HG03558 (cell line): ENCODE measurements around the gene MADD.

ENCODE experiments used
- ATAC-seq: cut with Tn5 transposase; IDR thresholded peaks from one replicate; pipeline ENCODE4 v1.9.1; 2021; ENCODE audit warnings: moderate number of reproducible peaks; ENCODE audit not compliant: unreplicated experiment; ENCODE audit errors: extremely low read depth

Gene MADD

GRCh38 chr11:47269829-47270305, at the start of gene MADD:
MADD (plus strand) TSS chr11:47270133.
- ATAC-seq: peak; percentile 49

DNA sequence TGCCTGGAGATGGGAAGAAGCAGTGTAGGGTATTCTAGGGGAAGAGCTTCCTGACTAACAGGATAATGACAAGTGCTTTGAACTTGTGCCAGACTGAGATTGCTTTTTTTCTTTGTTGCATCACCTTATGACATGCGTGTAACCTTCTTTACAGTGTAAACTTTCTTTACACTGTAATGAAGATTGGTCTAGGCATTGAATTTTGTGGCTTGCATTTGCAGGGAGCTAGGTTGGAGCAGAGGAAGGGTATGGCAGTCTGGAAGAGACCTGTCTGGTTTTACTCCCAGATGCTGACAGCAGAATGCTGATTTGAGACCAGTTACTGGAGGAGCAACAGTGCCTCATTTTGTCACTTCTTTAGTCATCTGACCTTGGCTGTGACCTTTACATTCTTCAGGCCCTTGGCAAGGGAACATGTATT, 49.5 kb upstream of the MADD start:
- ATAC-seq: no peak

GRCh38 chr11:47222696-47223095, 47.2 kb upstream of the MADD start:
- no peak for ATAC-seq

DNA sequence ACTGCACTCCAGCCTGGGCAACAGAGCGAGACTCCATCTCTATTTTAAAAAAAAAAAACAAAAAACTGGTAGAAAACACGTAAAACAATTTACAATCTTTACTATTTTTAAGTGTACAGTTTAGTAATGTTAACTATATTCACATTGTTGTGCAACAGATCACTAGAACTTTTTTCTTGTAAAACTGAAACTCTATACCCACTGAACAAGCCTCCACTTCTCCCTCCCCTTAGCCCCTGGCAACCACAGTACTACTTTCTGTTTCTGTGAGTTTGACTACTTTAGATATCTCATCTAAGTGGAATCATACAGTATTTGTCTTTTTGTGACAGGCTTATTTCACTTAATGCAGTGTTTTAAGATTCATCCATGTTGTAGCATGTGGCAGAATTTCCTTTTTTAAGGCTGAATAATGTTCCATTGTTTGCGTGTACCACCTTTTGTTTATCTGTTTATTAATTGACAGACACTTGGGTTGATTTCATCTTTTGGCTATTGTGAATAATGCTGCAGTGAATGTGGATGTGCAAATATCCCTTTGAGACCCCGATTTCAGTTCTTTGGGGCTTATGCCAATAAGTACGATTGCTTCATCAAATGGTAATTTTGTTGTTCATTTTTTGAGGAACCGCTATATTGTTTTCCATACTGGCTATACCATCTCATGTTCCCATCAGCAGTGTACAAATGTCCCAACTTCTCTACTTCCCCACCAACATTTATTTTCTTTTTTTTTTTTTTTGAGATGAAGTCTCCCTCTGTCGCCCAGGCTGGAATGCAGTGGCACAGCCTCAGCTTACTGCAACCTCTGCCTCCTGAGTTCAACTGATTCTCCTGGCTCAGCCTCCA, 44.2 kb upstream of the MADD start:
- peak; percentile 49 for ATAC-seq

DNA sequence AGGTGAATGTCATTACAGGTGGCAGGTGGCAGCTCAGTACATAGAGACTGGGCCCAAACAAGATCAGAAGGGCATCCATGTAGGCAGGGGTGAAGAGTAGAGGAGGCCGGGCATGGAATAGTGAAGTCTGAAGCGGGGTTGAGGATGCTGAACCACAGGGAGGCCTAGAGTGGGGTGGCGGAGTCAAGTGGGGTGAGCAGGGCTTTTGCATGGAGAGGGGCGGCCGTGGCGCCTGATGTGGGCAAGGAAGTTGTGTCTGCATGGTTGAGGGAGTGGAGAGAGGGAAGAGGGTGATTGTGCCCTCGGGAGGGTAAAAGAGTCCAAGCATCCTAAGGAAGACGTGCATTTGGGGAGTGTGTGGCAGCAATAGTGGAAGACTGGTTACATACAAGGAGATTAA, 40.8 kb upstream of the MADD start:
- ATAC-seq: no peak

DNA sequence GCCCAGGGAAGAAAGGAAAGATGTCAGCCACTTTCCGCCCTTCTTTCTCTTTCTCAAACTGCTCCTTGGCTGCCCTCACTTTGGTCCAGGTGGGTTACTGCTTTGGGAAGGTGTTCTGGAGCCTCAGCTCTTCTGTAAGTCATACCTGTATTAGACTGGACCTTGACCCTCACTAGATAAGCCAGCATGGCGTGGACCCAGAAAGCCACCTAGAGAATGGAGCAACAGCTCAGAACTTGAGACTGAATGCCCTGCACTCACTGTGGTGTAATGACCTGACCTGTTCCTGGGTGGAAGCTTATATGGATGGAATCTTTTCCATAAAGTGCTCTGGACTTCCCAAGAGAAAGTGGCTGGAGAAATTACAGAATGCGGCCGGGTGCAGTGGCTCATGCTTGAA, 36.9 kb upstream of the MADD start:
- no peak for ATAC-seq

DNA sequence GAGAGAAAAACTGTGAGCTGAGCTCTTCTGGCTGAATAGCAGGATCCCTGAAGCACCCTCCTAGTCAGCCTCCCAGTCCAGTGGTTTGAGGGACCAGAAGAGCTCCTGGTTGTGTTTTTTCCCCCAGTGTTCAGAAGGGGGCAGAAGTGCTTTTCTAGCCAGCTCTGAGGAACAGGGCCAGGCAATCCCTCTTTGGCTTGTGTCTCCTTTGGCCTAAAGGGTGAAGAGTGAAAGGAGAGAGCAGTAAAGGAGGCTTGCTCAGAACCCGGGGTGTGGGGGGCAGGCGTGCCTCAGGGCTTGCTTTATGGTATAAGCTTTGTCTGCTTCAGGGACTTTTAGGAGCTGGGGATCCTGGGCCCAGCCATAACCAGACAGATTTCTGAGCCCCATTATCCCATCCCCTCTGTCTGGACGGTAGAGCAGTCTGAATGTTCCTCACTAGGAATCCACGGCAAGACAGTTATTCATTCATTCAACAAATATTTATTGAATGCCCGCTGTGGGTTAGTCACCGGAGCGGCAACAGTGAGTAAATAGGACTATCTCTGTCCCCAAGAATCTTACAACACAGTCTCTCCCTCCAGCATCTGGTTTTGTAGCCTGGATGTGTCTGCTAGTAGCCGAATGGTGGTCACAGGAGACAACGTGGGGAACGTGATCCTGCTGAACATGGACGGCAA, 35.8 kb upstream of the MADD start:
- ATAC-seq: no peak

DNA sequence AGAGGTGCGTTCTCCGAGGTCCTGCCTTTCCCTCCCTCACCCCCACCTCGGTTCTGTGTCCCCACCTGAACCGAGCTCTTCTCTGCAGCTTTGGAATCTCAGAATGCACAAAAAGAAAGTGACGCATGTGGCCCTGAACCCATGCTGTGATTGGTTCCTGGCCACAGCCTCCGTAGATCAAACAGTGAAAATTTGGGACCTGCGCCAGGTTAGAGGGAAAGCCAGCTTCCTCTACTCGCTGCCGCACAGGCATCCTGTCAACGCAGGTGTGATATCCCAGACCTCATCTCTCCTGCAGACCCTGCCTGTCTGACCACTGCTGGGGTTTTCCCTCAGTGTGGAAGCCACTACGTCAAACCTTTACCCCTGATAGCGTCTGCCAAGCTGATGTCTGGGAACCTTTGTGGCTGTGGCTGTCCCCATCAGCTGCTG, 35.2 kb upstream of the MADD start:
- ATAC-seq: no peak

DNA sequence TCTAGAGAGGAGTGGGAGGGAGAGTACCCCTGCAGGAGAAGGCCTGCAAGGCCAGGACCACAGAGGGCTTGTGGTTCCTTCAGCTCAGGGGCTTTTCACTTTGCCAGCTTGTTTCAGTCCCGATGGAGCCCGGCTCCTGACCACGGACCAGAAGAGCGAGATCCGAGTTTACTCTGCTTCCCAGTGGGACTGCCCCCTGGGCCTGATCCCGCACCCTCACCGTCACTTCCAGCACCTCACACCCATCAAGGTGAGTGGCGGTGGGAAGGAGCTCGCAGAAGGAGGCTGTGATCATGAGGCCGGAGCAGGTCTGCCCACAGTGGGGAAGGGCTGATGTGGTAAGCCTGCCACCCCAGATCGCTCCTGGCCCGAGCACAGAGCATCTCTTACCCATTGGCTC, 34.8 kb upstream of the MADD start:
- no peak for ATAC-seq

GRCh38 chr11:47236482-47236881, 33.5 kb upstream of the MADD start:
- no peak for ATAC-seq

- no peak for ATAC-seq
Measured at GRCh38 chr11:47239852-47240251, 30.1 kb upstream of the MADD start.

DNA sequence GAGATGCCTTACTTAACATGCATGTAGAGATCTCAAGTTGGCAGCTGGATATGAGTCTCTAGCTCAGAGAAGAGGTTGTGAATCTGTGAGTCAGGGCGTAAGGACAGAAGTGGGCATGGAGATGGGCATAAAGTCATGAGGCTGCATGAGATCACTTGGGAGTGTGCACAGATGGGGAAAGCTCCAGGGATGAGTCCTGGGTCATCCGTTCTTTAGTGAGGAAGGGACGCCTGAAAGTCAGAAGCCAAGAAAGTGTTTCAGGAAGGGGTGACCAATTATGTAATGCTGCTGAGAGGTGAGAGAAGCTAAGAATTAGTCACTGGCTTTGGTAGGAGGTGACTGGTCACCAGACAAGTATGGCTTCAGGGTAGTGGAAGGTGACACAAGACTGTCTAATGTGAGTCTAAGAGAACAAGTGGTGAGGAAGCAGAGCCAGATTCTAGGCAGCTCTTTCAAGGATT, 28.1 kb upstream of the MADD start:
- ATAC-seq: no peak

DNA sequence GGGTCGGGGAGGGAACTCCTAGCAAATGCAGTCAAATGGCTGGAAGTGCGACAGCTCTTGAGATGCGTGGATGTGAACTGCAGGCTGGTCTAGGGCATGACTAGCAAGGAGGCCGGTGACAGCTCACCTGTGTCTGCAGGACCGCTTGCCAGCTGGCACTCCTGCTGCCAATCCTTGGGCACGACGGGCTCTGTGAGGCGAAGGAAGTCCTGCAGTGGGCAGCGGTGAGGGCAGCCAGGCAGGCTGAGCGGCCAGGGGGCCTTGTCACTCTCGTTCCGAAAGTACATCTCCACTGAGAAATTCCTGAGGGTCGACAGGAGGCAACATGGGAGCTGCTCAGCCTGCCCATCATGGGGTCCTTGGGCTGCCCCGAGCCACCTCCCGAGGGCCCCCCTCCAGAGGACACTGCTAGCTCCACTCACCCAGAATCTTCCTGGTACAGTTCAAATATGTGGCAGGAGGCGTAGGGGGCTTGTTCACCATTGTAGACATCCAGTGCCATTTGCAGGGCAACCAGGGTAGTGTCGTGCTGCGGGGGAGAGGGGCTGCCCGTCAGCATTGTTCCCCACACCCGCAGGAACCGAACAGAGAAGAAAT, 27.2 kb upstream of the MADD start:
- no peak for ATAC-seq

DNA sequence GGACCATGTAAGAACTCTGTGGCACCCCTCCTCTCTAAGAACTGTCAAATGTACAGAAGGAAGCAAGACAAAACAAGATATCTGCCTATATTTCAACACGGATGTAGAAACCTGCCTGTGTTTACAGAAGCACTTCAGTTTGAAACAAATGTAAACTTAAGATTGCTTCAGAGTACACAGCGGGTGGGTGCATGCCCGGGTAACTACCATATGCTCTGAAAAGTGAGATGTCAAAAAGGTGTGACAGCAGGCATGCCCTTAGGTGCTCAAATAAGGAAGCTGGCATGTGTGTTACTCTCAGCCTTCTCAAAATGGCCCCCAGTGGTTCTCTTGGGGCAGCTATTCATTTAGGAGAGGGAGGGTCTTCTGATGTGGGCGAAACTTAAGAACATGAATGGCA, 26.5 kb upstream of the MADD start:
- ATAC-seq: no peak

- no peak for ATAC-seq
Measured at GRCh38 chr11:47244448-47245350, 25.2 kb upstream of the MADD start.

- ATAC-seq: no peak
Measured at GRCh38 chr11:47245611-47246357, 24.1 kb upstream of the MADD start.

- ATAC-seq: no peak
Measured at GRCh38 chr11:47247502-47247901, 22.4 kb upstream of the MADD start.

DNA sequence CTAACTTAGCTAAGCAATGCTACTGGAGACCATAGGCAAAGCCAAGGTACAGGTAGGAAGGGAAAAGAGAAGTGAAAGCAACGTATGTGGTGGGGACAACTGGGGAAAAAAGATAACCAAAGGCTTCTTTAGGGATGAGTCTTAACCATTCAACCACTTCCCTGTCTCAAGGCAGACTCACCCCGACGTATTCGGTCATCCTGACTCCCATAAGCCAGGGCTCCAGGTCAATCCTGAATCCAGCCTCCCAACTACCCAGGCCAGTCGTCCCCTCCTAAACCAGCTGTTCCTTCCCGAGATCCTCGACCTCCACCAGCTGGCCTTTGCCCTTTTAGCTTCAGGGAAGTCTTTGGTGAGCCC, 21.6 kb upstream of the MADD start:
- peak; percentile 15 for ATAC-seq

- ATAC-seq: peak; percentile 66
Measured at GRCh38 chr11:47248664-47249377, 21.1 kb upstream of the MADD start, which contains the start of gene ACP2. ACP2 (minus strand) TSS chr11:47248814; CDS start chr11:47248789, 25 bp downstream.
